CD4-positive, alpha-beta T cell treated with Interleukin-12 subunit alpha and Interleukin-12 subunit beta, for 1 hour (primary cell): Measurements from ENCODE around the gene IQCK.

Source experiments
- DNase-seq: peaks from one replicate; pipeline ENCODE4 v3.0.0-alpha.2; 2020

IQCK gene

GRCh38 chr16:19808061-19808641 is 90.1 kb downstream of the IQCK start:
- DNase-seq = no peak

DNA sequence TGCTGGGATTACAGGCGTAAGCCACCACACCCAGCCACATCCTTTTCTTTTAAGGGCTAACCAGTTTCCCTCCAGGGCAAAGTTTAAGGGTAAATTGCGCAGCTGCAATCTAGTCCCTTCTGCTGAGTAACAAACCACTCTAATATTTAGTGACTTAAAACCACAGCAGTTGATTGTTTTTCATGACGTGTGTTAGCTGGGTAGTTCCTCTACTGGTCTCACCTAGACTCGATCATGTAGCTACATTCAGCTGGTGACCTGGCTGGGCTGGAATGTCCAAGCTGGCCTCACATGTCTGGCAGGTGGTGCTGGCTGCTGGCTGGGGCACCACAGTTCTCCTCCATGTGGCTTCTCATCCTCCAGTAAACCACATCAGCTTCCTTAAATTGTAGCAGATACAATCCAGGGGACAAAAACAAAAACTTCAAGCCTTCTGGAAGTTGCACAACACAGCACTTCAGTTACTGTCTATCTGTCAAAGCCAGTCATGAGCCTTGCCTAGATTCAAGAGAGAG is 91.1 kb downstream of the IQCK start:
- DNase-seq = no peak

- no peak for DNase-seq
These were observed 91.6 kb downstream of the IQCK start for GRCh38 chr16:19809693-19810092.

- no peak for DNase-seq
These were observed 93.0 kb downstream of the IQCK start for GRCh38 chr16:19810817-19811731.

GRCh38 chr16:19812986-19813385 is 94.9 kb downstream of the IQCK start:
- DNase-seq = no peak

DNA sequence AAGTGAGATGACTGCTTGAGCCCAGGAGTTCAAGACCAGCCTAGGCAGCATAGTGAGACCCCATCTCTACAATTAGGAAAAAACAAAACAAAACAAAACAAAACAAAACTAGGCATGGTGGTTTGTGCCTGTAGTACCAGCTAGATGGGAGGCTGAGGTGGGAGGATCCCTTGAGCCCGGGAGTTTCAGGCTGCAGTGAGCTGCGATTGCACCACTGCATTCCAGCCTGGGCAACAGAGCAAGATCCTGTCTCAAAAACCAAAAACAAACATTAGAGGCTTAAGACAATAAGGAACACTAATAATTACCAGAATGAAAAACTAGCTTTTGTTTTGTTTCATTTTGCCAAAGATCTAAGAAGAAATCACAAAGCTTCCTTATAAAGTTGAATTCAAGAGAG is 97.3 kb downstream of the IQCK start:
- no peak for DNase-seq

- no peak for DNase-seq
These were observed 99.1 kb downstream of the IQCK start for GRCh38 chr16:19817122-19817521.

- no peak for DNase-seq
These were observed 99.8 kb downstream of the IQCK start for GRCh38 chr16:19817875-19818274.

DNA sequence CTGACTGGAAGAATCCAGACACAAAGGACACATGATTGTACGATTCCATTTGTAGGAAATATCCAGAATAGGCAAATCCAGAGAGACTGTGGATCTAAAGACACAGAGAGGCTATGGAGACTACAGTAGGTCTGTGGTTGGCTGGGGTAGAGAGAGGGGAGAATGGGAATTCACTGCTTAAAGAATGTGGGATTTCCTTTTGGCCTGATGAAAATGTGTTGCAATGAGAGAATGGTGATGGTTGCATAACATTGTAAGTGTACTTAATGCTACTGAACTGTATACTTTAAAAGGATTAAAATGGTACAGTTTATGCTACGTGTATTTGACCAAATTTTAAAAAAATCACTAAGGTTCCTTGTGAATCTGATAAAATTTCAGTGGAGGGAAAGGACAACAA is 104.5 kb downstream of the IQCK start:
- no peak for DNase-seq

- DNase-seq = no peak
These were observed 105.3 kb downstream of the IQCK start for GRCh38 chr16:19823322-19823721.

GRCh38 chr16:19824216-19824615 is 106.1 kb downstream of the IQCK start:
- DNase-seq = no peak

DNA sequence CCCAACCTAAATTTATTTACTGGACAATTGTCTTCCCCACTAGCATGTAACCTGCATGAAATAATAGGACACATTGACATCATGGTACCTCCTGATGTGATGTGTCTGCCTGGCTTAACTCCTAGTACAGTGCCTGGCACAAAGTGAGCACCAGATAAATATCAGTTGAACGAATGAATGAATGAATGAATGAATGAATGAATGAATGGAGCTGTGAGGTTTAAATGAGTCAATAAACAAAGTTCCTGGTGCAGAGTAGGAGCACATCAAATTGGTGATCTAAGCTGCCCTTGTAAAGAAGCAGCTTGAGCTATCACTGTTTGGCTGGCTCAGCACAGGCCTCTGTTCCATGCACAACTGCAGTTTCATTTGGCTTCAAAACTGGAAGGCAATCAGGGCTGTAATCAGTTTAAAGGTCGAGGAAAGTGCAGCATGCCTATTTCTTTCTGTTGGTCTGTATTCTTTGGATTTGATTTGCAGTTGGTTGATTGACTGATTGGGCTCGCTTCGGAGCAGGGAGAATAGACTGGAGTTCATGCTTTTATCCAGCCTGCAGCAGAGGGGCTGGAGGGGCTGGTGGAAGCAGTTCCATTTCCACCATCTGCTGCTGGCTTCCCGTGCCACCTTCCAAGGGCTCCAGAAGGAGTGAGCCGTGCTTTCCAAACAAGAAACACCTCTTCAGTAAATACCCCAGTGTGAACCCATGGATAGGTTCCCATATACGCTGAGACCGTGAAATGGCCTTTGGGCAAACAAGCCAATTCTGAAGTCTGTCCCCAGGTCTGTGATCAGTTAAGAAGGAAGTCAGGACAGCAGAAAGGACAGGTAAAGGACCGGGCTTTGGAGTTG is 112.0 kb downstream of the IQCK start:
- no peak for DNase-seq

GRCh38 chr16:19830902-19831560 is 113.0 kb downstream of the IQCK start:
- no peak for DNase-seq

- no peak for DNase-seq
These were observed 113.6 kb downstream of the IQCK start for GRCh38 chr16:19831678-19832077.

- DNase-seq = no peak
These were observed 115.1 kb downstream of the IQCK start for GRCh38 chr16:19833176-19833575.

DNA sequence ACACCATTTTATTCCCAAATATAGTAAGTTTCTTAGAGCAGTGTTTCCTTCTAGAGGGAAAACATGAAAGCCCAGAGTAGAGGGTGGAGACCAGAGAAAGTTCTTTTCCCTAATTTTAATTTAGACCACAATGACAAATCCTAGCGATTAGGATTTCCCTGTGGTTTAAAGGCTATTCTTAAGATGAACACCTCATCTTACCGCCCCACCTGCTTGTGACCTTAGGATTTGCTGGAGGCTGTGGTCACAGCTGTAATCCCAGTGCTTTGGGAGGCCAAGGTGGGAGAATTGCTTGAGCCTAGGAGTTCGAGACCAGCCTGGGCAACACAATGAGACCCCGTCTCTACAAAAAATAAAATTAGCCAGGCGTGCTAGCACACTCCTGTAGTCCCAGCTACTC is 115.5 kb downstream of the IQCK start:
- no peak for DNase-seq

GRCh38 chr16:19835196-19835595 is 117.1 kb downstream of the IQCK start:
- no peak for DNase-seq

- DNase-seq = no peak
These were observed 117.9 kb downstream of the IQCK start for GRCh38 chr16:19835968-19836421.

- DNase-seq = no peak
These were observed 119.4 kb downstream of the IQCK start for GRCh38 chr16:19837331-19837980.

DNA sequence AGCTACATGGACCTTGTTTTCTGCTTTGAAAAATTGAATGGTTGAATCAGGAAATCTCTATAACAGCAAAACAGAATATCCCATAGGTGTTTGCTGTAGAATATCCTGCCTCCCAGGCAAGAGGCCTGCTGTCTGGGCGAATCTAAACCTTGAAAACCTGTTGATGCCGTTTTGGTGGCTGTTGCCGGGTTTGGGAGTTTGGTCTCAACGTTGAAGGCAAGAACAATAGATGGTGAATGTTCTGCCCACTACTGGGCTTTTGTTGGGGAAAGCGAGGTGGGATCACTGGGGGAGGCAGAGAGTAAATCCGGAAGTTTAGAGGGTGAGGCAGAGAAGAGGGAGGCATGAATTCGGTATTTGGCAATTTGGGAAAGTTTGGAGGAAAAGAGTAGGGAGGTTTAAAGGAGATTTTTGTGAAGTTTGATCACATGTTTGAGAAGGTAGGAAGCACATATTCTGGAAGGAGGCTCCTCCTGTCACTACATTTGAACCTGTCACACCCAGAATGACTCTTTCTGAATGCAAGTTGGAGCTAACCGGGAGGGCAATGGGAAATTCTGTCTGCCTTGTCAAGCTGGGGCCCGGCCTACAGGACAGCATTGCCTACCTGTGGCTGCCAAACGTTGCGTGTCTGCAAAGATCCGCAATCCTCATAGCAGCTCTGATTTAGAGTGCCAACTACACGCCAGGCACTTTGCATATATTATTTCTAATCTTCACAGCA is 120.1 kb downstream of the IQCK start:
- no peak for DNase-seq

- DNase-seq = no peak
These were observed 122.5 kb downstream of the IQCK start for GRCh38 chr16:19840524-19841110.
